ENCODE measurements around the gene HMGXB4. TPM values are rescaled to one million over a fixed set of nuclear protein-coding genes. Genes with fewer than 3 reads are reported as not detected.

The HMGXB4 gene
- total and polyA plus RNA-seq, 12 donors = 3.6 to 13.0 (median 9.1) TPM

DNA sequence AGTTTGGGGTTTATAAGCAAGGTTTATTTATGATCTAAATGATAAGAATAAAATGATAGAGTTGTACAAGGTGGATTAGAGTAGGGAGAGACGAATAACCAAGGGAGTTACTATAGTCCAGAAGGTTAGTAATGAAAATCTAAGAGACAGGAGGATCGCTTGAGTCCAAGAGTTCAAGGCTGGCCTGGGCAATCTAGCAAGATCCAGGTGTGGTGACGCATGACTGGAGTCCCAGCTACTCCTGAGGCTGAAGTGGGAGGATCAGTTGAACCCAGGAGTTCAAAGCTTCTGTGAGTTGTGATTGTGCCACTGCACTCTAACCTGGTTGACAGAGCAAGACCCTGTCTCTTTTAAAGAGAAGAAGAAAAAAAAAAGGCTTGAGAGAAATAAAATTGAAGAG, 12.3 kb downstream of the HMGXB4 start:
- WGBS, 2 donors = 96 to 97% methylated on average over 3 of the region's 3 CpGs
- Histone ChIP-seq H3K27me3 (no peaks in the 10 kb centered on the region), H3K36me3 (peaks cover 0 to 98% (median 50%) of the 10 kb centered on the region in 9 donors), H3K27ac (no peak overlapping the region), H3K4me3 (no peak overlapping the region), H3K9me3 (no peaks in the 10 kb centered on the region), H3K4me1 (peaks cover 0 to 4% (median 0%) of the 10 kb centered on the region in 9 donors)
- TF ChIP-seq, protein P1, sequence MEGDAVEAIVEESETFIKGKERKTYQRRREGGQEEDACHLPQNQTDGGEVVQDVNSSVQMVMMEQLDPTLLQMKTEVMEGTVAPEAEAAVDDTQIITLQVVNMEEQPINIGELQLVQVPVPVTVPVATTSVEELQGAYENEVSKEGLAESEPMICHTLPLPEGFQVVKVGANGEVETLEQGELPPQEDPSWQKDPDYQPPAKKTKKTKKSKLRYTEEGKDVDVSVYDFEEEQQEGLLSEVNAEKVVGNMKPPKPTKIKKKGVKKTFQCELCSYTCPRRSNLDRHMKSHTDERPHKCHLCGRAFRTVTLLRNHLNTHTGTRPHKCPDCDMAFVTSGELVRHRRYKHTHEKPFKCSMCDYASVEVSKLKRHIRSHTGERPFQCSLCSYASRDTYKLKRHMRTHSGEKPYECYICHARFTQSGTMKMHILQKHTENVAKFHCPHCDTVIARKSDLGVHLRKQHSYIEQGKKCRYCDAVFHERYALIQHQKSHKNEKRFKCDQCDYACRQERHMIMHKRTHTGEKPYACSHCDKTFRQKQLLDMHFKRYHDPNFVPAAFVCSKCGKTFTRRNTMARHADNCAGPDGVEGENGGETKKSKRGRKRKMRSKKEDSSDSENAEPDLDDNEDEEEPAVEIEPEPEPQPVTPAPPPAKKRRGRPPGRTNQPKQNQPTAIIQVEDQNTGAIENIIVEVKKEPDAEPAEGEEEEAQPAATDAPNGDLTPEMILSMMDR (IDR thresholded peaks at IDR 0.05) = no peak
- ATAC-seq (no peak), DNase-seq (no peak)
- intact Hi-C loops (cut with DNase I) = no loop called here

DNA sequence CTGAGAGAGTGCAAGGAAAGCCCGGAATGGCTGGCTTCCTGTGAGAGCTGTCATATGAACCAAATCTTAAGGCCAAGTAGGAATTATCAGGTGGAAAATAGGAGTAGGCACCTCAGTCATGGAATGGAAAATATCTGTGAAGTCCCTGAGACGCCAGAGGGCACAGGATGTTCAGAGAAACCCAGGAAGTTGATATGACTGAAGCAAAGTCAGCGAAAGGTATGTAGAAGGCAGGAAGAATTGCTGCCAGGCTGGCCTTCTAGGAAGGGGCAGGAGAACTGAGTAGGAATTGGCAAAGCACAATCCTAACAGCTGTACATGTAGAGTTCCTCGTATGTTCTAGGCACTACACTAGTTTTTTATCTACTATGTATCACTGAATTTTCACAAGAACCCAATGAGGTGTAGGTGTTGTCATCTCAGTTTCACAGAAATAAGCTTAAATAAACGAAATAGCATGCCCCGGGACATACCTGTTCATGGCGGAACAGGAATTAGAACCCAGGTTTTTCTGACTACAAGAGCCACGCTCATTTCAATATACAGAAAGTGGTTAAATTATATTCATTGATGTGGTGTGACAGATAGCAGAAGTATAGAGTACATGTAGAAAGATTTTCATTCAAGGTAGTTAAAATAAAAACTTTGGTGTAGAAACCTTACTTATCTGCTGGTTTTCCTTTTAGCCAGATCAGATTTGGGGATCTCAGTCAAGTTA, 17.0 kb downstream of the HMGXB4 start:
- Histone ChIP-seq H3K27me3 (no peaks in the 10 kb centered on the region), H3K36me3 (peaks cover 0 to 90% (median 16%) of the 10 kb centered on the region in 9 donors), H3K4me3 (no peak overlapping the region), H3K27ac (no peak overlapping the region), H3K9me3 (no peaks in the 10 kb centered on the region), H3K4me1 (no peaks in the 10 kb centered on the region)
- 91 to 92% methylated on average over 8 of the region's 8 CpGs for WGBS, 2 donors
- intact Hi-C loops (cut with DNase I) = no loop called here
- DNase-seq = no peak
- TF ChIP-seq, protein P1 (IDR thresholded peaks at IDR 0.05) = no peak
- no peak for ATAC-seq

DNA sequence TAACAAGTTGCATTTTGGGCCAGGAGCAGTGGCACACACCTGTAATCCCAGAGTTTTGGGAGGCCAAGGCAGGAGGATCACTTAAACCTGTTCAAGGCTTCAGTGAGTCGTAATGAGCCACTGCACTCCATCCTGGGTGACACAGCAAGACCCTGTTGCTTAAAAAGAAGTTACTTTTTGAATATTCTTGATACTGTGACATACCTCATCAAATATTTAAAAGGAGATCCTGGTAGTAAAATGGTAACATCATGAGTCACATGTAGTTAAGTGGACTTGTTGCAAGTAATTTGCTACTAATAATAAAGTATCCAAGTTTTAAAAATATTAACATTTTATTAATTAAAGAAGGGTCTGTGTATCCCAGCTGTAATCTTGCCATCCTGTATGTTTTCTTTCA, 18.3 kb downstream of the HMGXB4 start:
- Histone ChIP-seq H3K4me1 (no peaks in the 10 kb centered on the region), H3K9me3 (no peaks in the 10 kb centered on the region), H3K4me3 (no peak overlapping the region), H3K36me3 (peaks cover 0 to 80% (median 12%) of the 10 kb centered on the region in 9 donors), H3K27ac (no peak overlapping the region), H3K27me3 (no peaks in the 10 kb centered on the region)
- WGBS, 2 donors = 94 to 98% methylated on average over 1 of the region's 1 CpG
- TF ChIP-seq, protein P1 (IDR thresholded peaks at IDR 0.05) = no peak
- intact Hi-C loops (cut with DNase I) = no loop called here
- ATAC-seq = no peak
- no peak for DNase-seq

DNA sequence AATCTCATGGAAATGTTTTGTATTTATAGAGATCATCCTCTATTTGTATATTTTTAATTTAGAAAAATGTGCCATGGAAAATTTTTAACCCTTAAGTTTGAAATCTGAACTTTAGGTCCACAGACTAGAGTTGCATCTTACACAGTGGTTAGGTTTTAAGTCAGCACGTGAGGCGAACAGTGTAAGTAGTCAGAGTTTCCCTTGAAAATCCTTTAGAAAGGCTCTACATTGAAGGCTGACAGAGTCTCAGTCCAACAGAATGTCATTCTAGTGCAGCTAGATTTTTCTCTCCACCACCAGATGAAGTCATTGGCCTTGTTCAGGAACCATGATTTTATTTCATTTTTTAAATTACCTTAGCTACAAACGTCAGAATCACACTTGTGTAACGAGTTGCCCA, 18.7 kb downstream of the HMGXB4 start:
- ATAC-seq = no peak

More for the DNA sequence above, 18.7 kb downstream of the HMGXB4 start:
- Histone ChIP-seq H3K27me3 (no peaks in the 10 kb centered on the region), H3K27ac (no peak overlapping the region), H3K9me3 (no peaks in the 10 kb centered on the region), H3K4me1 (no peaks in the 10 kb centered on the region), H3K4me3 (no peak overlapping the region), H3K36me3 (peaks cover 0 to 80% (median 15%) of the 10 kb centered on the region in 9 donors)
- 83 to 90% methylated on average over 4 of the region's 4 CpGs for WGBS, 2 donors
- intact Hi-C loops (cut with DNase I) = no loop called here
- no peak for DNase-seq
- TF ChIP-seq, protein P1 (IDR thresholded peaks at IDR 0.05) = no peak

Measured in heart right ventricle (tissue), 16 donors.